Femur (tissue), 1 donor: Measurements from ENCODE around the gene IMMP2L.
"Not testable (repeated sequence)": the region's sequence is repeated elsewhere in the genome, so short reads cannot be mapped to it uniquely, and the experiment has no call there.

ENCODE experiments used
- DNase-seq: peaks from one replicate; pipeline ENCODE4 v3.0.0-alpha.2; 2017

Gene IMMP2L

GRCh38 chr7:111328487-111328886 is 233.8 kb downstream of the IMMP2L start:
- DNase-seq: no peak

GRCh38 chr7:111324776-111325175 is 237.5 kb downstream of the IMMP2L start:
- DNase-seq: no peak

- DNase-seq: no peak
These were observed 238.1 kb downstream of the IMMP2L start for GRCh38 chr7:111324228-111324627.

- DNase-seq: not testable (repeated sequence)
These were observed 238.6 kb downstream of the IMMP2L start for GRCh38 chr7:111323670-111324069.

- no peak for DNase-seq
These were observed 242.2 kb downstream of the IMMP2L start for GRCh38 chr7:111320133-111320532.

GRCh38 chr7:111312966-111313365 is 249.3 kb downstream of the IMMP2L start:
- no peak for DNase-seq

- DNase-seq: no peak
These were observed 253.6 kb downstream of the IMMP2L start for GRCh38 chr7:111308691-111309090.

- no peak for DNase-seq
These were observed 260.4 kb downstream of the IMMP2L start for GRCh38 chr7:111301891-111302290.

GRCh38 chr7:111294494-111294893 is 267.8 kb downstream of the IMMP2L start:
- DNase-seq: no peak

GRCh38 chr7:111292026-111292470 is 270.2 kb downstream of the IMMP2L start:
- no peak for DNase-seq

GRCh38 chr7:111290982-111291381 is 271.3 kb downstream of the IMMP2L start:
- no peak for DNase-seq

GRCh38 chr7:111290419-111290818 is 271.9 kb downstream of the IMMP2L start:
- DNase-seq: no peak

GRCh38 chr7:111288441-111288840 is 273.9 kb downstream of the IMMP2L start:
- not testable (repeated sequence) for DNase-seq

GRCh38 chr7:111282626-111283025 is 279.7 kb downstream of the IMMP2L start:
- no peak for DNase-seq

- no peak for DNase-seq
These were observed 287.4 kb downstream of the IMMP2L start for GRCh38 chr7:111274857-111275256.

GRCh38 chr7:111272092-111272491 is 290.2 kb downstream of the IMMP2L start:
- no peak for DNase-seq

- not testable (repeated sequence) for DNase-seq
These were observed 291.5 kb downstream of the IMMP2L start for GRCh38 chr7:111270794-111271193.

- DNase-seq: no peak
These were observed 293.4 kb downstream of the IMMP2L start for GRCh38 chr7:111268941-111269340.

- DNase-seq: no peak
These were observed 295.7 kb downstream of the IMMP2L start for GRCh38 chr7:111266613-111267012.

- no peak for DNase-seq
These were observed 296.9 kb downstream of the IMMP2L start for GRCh38 chr7:111265394-111265793.

GRCh38 chr7:111264981-111265380 is 297.3 kb downstream of the IMMP2L start:
- DNase-seq: no peak

GRCh38 chr7:111264111-111264868 is 298.0 kb downstream of the IMMP2L start:
- DNase-seq: no peak

GRCh38 chr7:111262293-111263116 is 299.8 kb downstream of the IMMP2L start:
- no peak for DNase-seq

- DNase-seq: no peak
These were observed 300.8 kb downstream of the IMMP2L start for GRCh38 chr7:111261496-111261895.
